Duodenal mucosa (tissue), 2 donors: ENCODE results near the gene NSF.

Experiments
- H3K27ac ChIP-seq: one replicate; pipeline ENCODE4 v1.7.0; 2013; ENCODE audit warnings: low read depth, low read length
- H3K27me3 ChIP-seq, 2 donors: one replicate each; pipeline ENCODE4 v1.7.0; 2013; ENCODE audit warnings: low read length in 2 of 2, control low read depth in 1 of 2; ENCODE audit not compliant: insufficient read depth in 2 of 2, control insufficient read depth in 1 of 2
- H3K36me3 ChIP-seq, 2 donors: one replicate each; pipeline ENCODE4 v1.7.0; 2013; ENCODE audit warnings: low read length in 2 of 2, control low read depth in 1 of 2; ENCODE audit not compliant: insufficient read depth in 2 of 2, control insufficient read depth in 1 of 2
- H3K4me1 ChIP-seq, 2 donors: one replicate each; pipeline ENCODE4 v1.7.0; 2013; ENCODE audit warnings: low read length in 2 of 2, control low read depth in 1 of 2; ENCODE audit not compliant: insufficient read depth in 2 of 2, control insufficient read depth in 1 of 2
- H3K4me3 ChIP-seq, 2 donors: one replicate each; pipeline ENCODE4 v1.7.0; 2013; ENCODE audit warnings: low read length in 2 of 2, low read depth in 1 of 2
- H3K9ac ChIP-seq, 2 donors: one replicate each; pipeline ENCODE4 v1.7.0; 2013; ENCODE audit warnings: low read length in 2 of 2, low read depth in 1 of 2
- H3K9me3 ChIP-seq, 2 donors: one replicate each; pipeline ENCODE4 v1.7.0; 2013; ENCODE audit warnings: low read length in 2 of 2, control low read depth in 1 of 2; ENCODE audit not compliant: control insufficient read depth in 1 of 2

The NSF gene

GRCh38 chr17:46772475-46773220, 182.2 kb downstream of the NSF start:
- peak overlapping the region; percentile 58 to 64 for H3K4me3 ChIP-seq
- H3K27me3 ChIP-seq = peaks cover 4 to 7% of the 10 kb centered on the region in 2 donors
- H3K9ac ChIP-seq = peak overlapping the region in 1 of 2 donors; percentile 18
- H3K4me1 ChIP-seq = peaks cover 6 to 28% of the 10 kb centered on the region in 2 donors
- H3K36me3 ChIP-seq = no peaks in the 10 kb centered on the region
- H3K9me3 ChIP-seq = no peaks in the 10 kb centered on the region
- H3K27ac ChIP-seq = no peak overlapping the region

- H3K27me3 ChIP-seq = peaks cover 4 to 7% of the 10 kb centered on the region in 2 donors
- H3K4me3 ChIP-seq = no peak overlapping the region
- H3K36me3 ChIP-seq = no peaks in the 10 kb centered on the region
- no peaks in the 10 kb centered on the region for H3K9me3 ChIP-seq
- H3K4me1 ChIP-seq = peaks cover 6 to 28% of the 10 kb centered on the region in 2 donors
- no peak overlapping the region for H3K9ac ChIP-seq
- H3K27ac ChIP-seq = no peak overlapping the region
These were observed 182.7 kb downstream of the NSF start for GRCh38 chr17:46773221-46773605.

GRCh38 chr17:46773676-46774075, 183.2 kb downstream of the NSF start:
- Histone ChIP-seq H3K9me3 (no peaks in the 10 kb centered on the region), H3K9ac (no peak overlapping the region), H3K4me3 (no peak overlapping the region), H3K27ac (no peak overlapping the region), H3K36me3 (no peaks in the 10 kb centered on the region), H3K27me3 (peaks cover 4 to 7% of the 10 kb centered on the region in 2 donors), H3K4me1 (peaks cover 6 to 28% of the 10 kb centered on the region in 2 donors)

GRCh38 chr17:46774108-46774737, 183.8 kb downstream of the NSF start:
- Histone ChIP-seq H3K36me3 (no peaks in the 10 kb centered on the region), H3K27ac (no peak overlapping the region), H3K9ac (no peak overlapping the region), H3K4me1 (peaks cover 6 to 28% of the 10 kb centered on the region in 2 donors), H3K4me3 (no peak overlapping the region), H3K27me3 (peaks cover 4 to 7% of the 10 kb centered on the region in 2 donors), H3K9me3 (no peaks in the 10 kb centered on the region)

- H3K27me3 ChIP-seq = peaks cover 0 to 4% of the 10 kb centered on the region in 2 donors
- no peak overlapping the region for H3K27ac ChIP-seq
- H3K4me1 ChIP-seq = peaks cover 6 to 17% of the 10 kb centered on the region in 2 donors
- no peaks in the 10 kb centered on the region for H3K9me3 ChIP-seq
- H3K4me3 ChIP-seq = no peak overlapping the region
- H3K36me3 ChIP-seq = no peaks in the 10 kb centered on the region
- H3K9ac ChIP-seq = no peak overlapping the region
These were observed 186.0 kb downstream of the NSF start for GRCh38 chr17:46776298-46777005.

- H3K27me3 ChIP-seq = peaks cover 0 to 4% of the 10 kb centered on the region in 2 donors
- H3K27ac ChIP-seq = no peak overlapping the region
- no peaks in the 10 kb centered on the region for H3K9me3 ChIP-seq
- no peaks in the 10 kb centered on the region for H3K36me3 ChIP-seq
- H3K9ac ChIP-seq = no peak overlapping the region
- H3K4me3 ChIP-seq = no peak overlapping the region
- peaks cover 10 to 14% of the 10 kb centered on the region in 2 donors for H3K4me1 ChIP-seq
These were observed 187.8 kb downstream of the NSF start for GRCh38 chr17:46777943-46778915.

- Histone ChIP-seq H3K4me3 (no peak overlapping the region), H3K9me3 (no peaks in the 10 kb centered on the region), H3K4me1 (peaks cover 10 to 21% of the 10 kb centered on the region in 2 donors), H3K9ac (no peak overlapping the region), H3K27ac (no peak overlapping the region), H3K36me3 (no peaks in the 10 kb centered on the region), H3K27me3 (peaks cover 0 to 4% of the 10 kb centered on the region in 2 donors)
These were observed 189.5 kb downstream of the NSF start for GRCh38 chr17:46780003-46780373.

- Histone ChIP-seq H3K4me3 (no peak overlapping the region), H3K27ac (no peak overlapping the region), H3K4me1 (peaks cover 10 to 18% of the 10 kb centered on the region in 2 donors), H3K9ac (no peak overlapping the region), H3K27me3 (peaks cover 0 to under 1% of the 10 kb centered on the region in 2 donors), H3K9me3 (no peaks in the 10 kb centered on the region), H3K36me3 (no peaks in the 10 kb centered on the region)
These were observed 191.9 kb downstream of the NSF start for GRCh38 chr17:46782250-46782953.

GRCh38 chr17:46783031-46783593, 192.6 kb downstream of the NSF start:
- Histone ChIP-seq H3K4me1 (peaks cover 10 to 17% of the 10 kb centered on the region in 2 donors), H3K9me3 (no peaks in the 10 kb centered on the region), H3K27me3 (no peaks in the 10 kb centered on the region), H3K9ac (no peak overlapping the region), H3K36me3 (no peaks in the 10 kb centered on the region), H3K27ac (no peak overlapping the region), H3K4me3 (no peak overlapping the region)
